Esophagus squamous epithelium (tissue), 4 donors: ENCODE data around the gene ATP7A.

ENCODE experiments used
- CTCF ChIP-seq, 6 experiments: fragments of 450-650 bp in 4 of 6; fragments of 200-600 bp in 2 of 6; sonication (generic) in 2 of 6; IDR thresholded peaks; one replicate each; pipeline ENCODE4 v1.5.1; 2016 to 2019; ENCODE audit warnings: antibody characterized with exemption in 6 of 6, mild to moderate bottlenecking in 4 of 6, moderate library complexity in 4 of 6
- POLR2A ChIP-seq, 4 donors: fragments of 450-650 bp; IDR thresholded peaks; one replicate each; pipeline ENCODE4 v1.6.1; 2017; ENCODE audit warnings: antibody characterized with exemption in 4 of 4, mild to moderate bottlenecking in 4 of 4, moderate library complexity in 3 of 4

DNA sequence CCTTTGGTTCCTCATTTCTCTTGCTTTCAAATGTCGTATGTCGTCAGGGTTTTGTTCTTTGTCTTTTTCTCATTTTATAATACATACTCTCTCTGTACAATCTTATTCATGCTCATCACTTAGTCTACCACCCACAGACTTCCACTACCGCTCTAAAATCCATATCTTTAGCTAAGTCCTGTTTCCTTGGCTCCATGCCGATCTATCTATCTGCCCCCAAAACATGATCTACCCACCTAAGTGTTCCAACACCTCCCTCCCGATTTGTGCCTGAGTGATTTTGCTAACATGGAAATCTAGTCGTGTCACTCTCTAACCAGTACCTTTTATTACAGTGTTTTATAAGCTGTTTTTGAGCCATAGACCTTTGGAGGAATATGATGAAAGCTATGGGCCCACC is 124.6 kb downstream of the ATP7A start:
- no peak for TF ChIP-seq CTCF (IDR thresholded peaks at IDR 0.05)
- TF ChIP-seq POLR2A (IDR thresholded peaks at IDR 0.05), result no peak
